ENCODE data around the gene TPX2. TPM values are rescaled to one million over a fixed set of nuclear protein-coding genes. Genes with fewer than 3 reads are reported as not detected.

The TPX2 gene
- total RNA-seq, 1 donor from 2014 or later = 278 TPM

DNA sequence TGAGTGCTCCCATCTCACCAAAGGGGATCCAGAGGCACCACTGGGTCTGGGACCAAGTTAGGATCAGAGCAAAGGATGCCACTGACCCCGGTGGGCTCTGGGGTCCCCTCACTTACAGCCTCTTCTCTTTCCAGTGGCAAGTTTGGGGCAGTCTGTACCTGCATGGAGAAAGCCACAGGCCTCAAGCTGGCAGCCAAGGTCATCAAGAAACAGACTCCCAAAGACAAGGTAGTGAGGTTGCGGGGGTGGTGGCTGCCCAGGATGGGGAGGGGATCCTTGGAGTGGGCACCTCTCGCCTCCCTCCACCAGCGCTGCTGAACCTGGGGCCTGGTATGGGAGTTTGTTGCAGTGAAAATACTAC, 85.0 kb downstream of the TPX2 start:
- TF ChIP-seq, protein P1, sequence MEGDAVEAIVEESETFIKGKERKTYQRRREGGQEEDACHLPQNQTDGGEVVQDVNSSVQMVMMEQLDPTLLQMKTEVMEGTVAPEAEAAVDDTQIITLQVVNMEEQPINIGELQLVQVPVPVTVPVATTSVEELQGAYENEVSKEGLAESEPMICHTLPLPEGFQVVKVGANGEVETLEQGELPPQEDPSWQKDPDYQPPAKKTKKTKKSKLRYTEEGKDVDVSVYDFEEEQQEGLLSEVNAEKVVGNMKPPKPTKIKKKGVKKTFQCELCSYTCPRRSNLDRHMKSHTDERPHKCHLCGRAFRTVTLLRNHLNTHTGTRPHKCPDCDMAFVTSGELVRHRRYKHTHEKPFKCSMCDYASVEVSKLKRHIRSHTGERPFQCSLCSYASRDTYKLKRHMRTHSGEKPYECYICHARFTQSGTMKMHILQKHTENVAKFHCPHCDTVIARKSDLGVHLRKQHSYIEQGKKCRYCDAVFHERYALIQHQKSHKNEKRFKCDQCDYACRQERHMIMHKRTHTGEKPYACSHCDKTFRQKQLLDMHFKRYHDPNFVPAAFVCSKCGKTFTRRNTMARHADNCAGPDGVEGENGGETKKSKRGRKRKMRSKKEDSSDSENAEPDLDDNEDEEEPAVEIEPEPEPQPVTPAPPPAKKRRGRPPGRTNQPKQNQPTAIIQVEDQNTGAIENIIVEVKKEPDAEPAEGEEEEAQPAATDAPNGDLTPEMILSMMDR (IDR thresholded peaks at IDR 0.05) = no peak
- no peak for TF ChIP-seq EZH2 (IDR thresholded peaks at IDR 0.05)
- no peak for TF ChIP-seq EZH2phosphoT487 (IDR thresholded peaks at IDR 0.05)
- DNase-seq (ENCODE audit: low spot score) = no peak

GRCh38 chr20:31824554-31825313, 85.6 kb downstream of the TPX2 start:
- Histone ChIP-seq H3K4me1 (no peaks in the 10 kb centered on the region), H3K79me2 (ENCODE audit: low read depth) (no peaks in the 10 kb centered on the region), H3K9me3 (ENCODE audit: low read depth) (no peaks in the 10 kb centered on the region), H3K27ac (no peak overlapping the region), H3K27me3 (no peaks in the 10 kb centered on the region), H3K4me2 (no peak overlapping the region), H3K4me3 (no peak overlapping the region), H3K36me3 (no peaks in the 10 kb centered on the region), H3F3A (ENCODE audit: low read depth) (no peaks in the 10 kb centered on the region), H4K20me1 (ENCODE audit: low read depth) (no peaks in the 10 kb centered on the region), H3K9ac (no peak overlapping the region), H2AFZ (replicated peaks) (no peak overlapping the region)
- Mint-ChIP-seq H3K27ac (no peak overlapping the region), H3K27me3 (ENCODE audit: insufficient read depth, low read depth) (peaks cover 3% of the 10 kb centered on the region), H3K4me1 (peaks cover 18% of the 10 kb centered on the region), H3K36me3 (no peaks in the 10 kb centered on the region), H3K9me3 (no peaks in the 10 kb centered on the region), H3K4me3 (no peak overlapping the region)
- no peak for DNase-seq (ENCODE audit: low spot score)
- no peak for TF ChIP-seq EZH2phosphoT487 (IDR thresholded peaks at IDR 0.05)
- TF ChIP-seq EZH2 (IDR thresholded peaks at IDR 0.05) = no peak
- TF ChIP-seq, protein P1 (IDR thresholded peaks at IDR 0.05) = no peak

More for the DNA sequence above, 85.0 kb downstream of the TPX2 start:
- H3K27ac Mint-ChIP-seq = no peak overlapping the region
- no peaks in the 10 kb centered on the region for H3K27me3 ChIP-seq
- no peaks in the 10 kb centered on the region for H3K79me2 ChIP-seq (ENCODE audit: low read depth)
- H3K4me2 ChIP-seq = no peak overlapping the region
- H3K36me3 ChIP-seq = no peaks in the 10 kb centered on the region
- no peaks in the 10 kb centered on the region for H3K4me1 ChIP-seq
- peaks cover 14% of the 10 kb centered on the region for H3K4me1 Mint-ChIP-seq
- no peak overlapping the region for H3K27ac ChIP-seq
- H3K4me3 ChIP-seq = no peak overlapping the region
- H4K20me1 ChIP-seq (ENCODE audit: low read depth) = no peaks in the 10 kb centered on the region
- no peak overlapping the region for H3K4me3 Mint-ChIP-seq
- H3K36me3 Mint-ChIP-seq = no peaks in the 10 kb centered on the region
- H2AFZ ChIP-seq (replicated peaks) = no peak overlapping the region
- no peaks in the 10 kb centered on the region for H3K9me3 ChIP-seq (ENCODE audit: low read depth)
- no peaks in the 10 kb centered on the region for H3K9me3 Mint-ChIP-seq
- H3F3A ChIP-seq (ENCODE audit: low read depth) = no peaks in the 10 kb centered on the region
- no peak overlapping the region for H3K9ac ChIP-seq
- peaks cover 3% of the 10 kb centered on the region for H3K27me3 Mint-ChIP-seq (ENCODE audit: insufficient read depth, low read depth)

DNA sequence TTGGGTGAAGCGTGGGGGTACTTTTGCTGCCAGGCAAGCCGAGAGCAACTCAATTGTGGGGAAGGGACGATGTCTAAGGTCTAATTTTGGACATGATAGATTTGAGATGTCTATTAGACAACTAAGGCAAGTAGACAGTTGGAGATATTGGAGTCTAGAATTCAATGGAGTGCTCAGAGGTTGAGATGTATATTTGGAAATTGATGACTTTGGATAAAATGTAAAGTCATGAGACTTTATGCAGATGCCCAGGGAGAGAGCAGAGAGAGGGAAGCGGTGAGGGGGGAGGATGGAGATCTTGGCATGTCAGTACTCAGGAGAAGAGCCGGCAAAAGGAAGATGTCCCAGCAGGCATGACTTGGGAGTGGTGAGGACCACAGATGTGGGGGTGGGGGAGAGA, 87.0 kb downstream of the TPX2 start:
- TF ChIP-seq EZH2phosphoT487 (IDR thresholded peaks at IDR 0.05) = no peak
- TF ChIP-seq, protein P1 (IDR thresholded peaks at IDR 0.05) = no peak
- TF ChIP-seq EZH2 (IDR thresholded peaks at IDR 0.05) = no peak
- no peaks in the 10 kb centered on the region for H4K20me1 ChIP-seq (ENCODE audit: low read depth)
- H3K79me2 ChIP-seq (ENCODE audit: low read depth) = no peaks in the 10 kb centered on the region
- Mint-ChIP-seq H3K27ac (no peak overlapping the region), H3K4me3 (no peak overlapping the region), H3K9me3 (no peaks in the 10 kb centered on the region), H3K36me3 (no peaks in the 10 kb centered on the region), H3K27me3 (ENCODE audit: insufficient read depth, low read depth) (peaks cover 3% of the 10 kb centered on the region), H3K4me1 (peaks cover 24% of the 10 kb centered on the region)
- no peaks in the 10 kb centered on the region for H3K27me3 ChIP-seq
- no peaks in the 10 kb centered on the region for H3K36me3 ChIP-seq
- H3K4me1 ChIP-seq = no peaks in the 10 kb centered on the region
- H3K4me2 ChIP-seq = no peak overlapping the region
- no peak overlapping the region for H3K4me3 ChIP-seq
- no peak overlapping the region for H3K9ac ChIP-seq
- no peak for DNase-seq (ENCODE audit: low spot score)
- H3K27ac ChIP-seq = no peak overlapping the region
- no peak overlapping the region for H2AFZ ChIP-seq (replicated peaks)
- H3K9me3 ChIP-seq (ENCODE audit: low read depth) = no peaks in the 10 kb centered on the region
- no peaks in the 10 kb centered on the region for H3F3A ChIP-seq (ENCODE audit: low read depth)
